ENCODE results near the gene NKD1. TPM values are rescaled to one million over a fixed set of nuclear protein-coding genes. Genes with fewer than 3 reads are reported as not detected.

The NKD1 gene
- total RNA-seq, 1 donor from 2014 or later, result 2.1 TPM

- Histone ChIP-seq H3K9me3 (ENCODE audit: control insufficient read depth in 3 of 3, low read length in 3 of 3) (no peaks in the 10 kb centered on the region), H3K27me3 (ENCODE audit: control insufficient read depth in 3 of 3, insufficient read depth in 3 of 3, low read length in 3 of 3) (peaks cover 0 to 12% (median 3%) of the 10 kb centered on the region in 3 donors), H3K27ac (ENCODE audit: low read depth, low read length) (no peak overlapping the region), H3K4me3 (ENCODE audit: low read length in 3 of 3) (no peak overlapping the region), H3K4me1 (ENCODE audit: control insufficient read depth in 3 of 3, insufficient read depth in 3 of 3, low read length in 3 of 3) (no peaks in the 10 kb centered on the region), H3K9ac (ENCODE audit: low read depth in 1 of 3, low read length in 3 of 3) (no peak overlapping the region), H3K36me3 (ENCODE audit: control insufficient read depth in 3 of 3, insufficient read depth in 3 of 3, low read length in 3 of 3) (no peaks in the 10 kb centered on the region)
Observed at GRCh38 chr16:50505714-50506542, 42.3 kb upstream of the NKD1 start.

DNA sequence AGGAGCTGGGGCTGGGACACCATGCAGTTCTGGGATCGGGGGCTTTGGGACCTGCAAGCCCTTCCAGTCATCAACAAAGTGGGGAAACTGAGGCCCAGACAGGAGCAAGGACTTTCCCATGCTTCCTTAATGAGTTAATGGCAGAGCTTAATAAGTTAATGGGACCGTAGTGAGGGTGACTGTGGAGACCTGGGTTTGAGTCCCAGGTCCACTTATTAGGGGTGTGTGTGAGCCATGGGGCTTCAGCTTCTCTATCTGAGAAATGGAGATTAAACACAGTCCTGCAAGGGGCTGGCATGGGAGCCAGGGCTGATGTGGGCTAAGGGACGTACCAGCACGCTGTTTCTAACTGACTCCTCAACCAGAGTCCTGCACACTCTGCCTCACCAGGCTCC is 41.7 kb upstream of the NKD1 start:
- H3K4me3 ChIP-seq (ENCODE audit: low read length in 3 of 3), result no peak overlapping the region
- no peaks in the 10 kb centered on the region for H3K36me3 ChIP-seq (ENCODE audit: control insufficient read depth in 3 of 3, insufficient read depth in 3 of 3, low read length in 3 of 3)
- H3K9ac ChIP-seq (ENCODE audit: low read depth in 1 of 3, low read length in 3 of 3), result no peak overlapping the region
- no peaks in the 10 kb centered on the region for H3K4me1 ChIP-seq (ENCODE audit: control insufficient read depth in 3 of 3, insufficient read depth in 3 of 3, low read length in 3 of 3)
- no peak overlapping the region for H3K27ac ChIP-seq (ENCODE audit: low read depth, low read length)
- no peaks in the 10 kb centered on the region for H3K9me3 ChIP-seq (ENCODE audit: control insufficient read depth in 3 of 3, low read length in 3 of 3)
- H3K27me3 ChIP-seq (ENCODE audit: control insufficient read depth in 3 of 3, insufficient read depth in 3 of 3, low read length in 3 of 3), result peaks cover 0 to 12% (median 3%) of the 10 kb centered on the region in 3 donors

- Histone ChIP-seq H3K4me3 (ENCODE audit: low read length in 3 of 3) (no peak overlapping the region), H3K4me1 (ENCODE audit: control insufficient read depth in 3 of 3, insufficient read depth in 3 of 3, low read length in 3 of 3) (no peaks in the 10 kb centered on the region), H3K27me3 (ENCODE audit: control insufficient read depth in 3 of 3, insufficient read depth in 3 of 3, low read length in 3 of 3) (peaks cover 0 to 11% (median 0%) of the 10 kb centered on the region in 3 donors)
Observed at GRCh38 chr16:50507397-50507796, 40.8 kb upstream of the NKD1 start.

DNA sequence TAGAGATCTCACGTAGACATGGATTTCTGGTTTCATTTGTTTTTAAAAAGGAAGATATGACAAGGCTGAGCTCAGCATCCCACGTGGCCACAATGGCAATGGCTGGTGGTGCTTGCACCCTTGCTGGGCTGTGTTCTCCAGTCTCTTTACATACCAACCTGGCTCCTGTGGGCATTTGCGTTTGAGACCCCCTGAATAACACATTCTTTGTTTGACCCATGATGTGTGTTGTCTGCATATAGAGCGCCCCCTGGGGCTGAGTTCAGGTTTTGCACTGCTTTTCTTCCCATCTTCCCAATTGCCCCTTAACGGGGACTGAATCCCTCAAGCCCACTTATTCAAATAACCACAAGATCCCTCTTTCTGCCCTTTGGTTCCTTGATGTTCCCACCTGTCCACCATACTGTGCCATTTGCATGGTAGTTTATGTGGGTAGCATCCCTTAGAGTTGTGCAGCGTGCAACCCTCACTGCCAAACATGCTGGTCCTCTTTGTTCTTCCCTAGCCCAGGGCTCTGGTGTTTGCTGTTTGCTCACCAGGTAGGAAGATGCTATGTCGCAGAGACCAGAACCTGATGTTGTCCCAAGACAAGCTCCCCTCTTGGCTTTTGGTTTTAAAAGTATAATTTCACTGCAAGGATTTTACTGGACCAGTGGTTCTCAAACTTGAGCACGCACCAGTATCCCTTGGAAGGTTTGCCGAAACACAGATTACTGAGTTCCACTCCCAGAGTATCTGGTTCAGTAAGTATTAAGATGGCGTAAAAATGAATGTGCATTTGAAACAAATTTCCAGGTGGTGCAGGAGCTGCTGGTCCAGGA is 38.5 kb upstream of the NKD1 start:
- Histone ChIP-seq H3K27me3 (ENCODE audit: control insufficient read depth in 3 of 3, insufficient read depth in 3 of 3, low read length in 3 of 3) (peaks cover 0 to 5% (median 0%) of the 10 kb centered on the region in 3 donors), H3K9ac (ENCODE audit: low read depth in 1 of 3, low read length in 3 of 3) (no peak overlapping the region), H3K27ac (ENCODE audit: low read depth, low read length) (no peak overlapping the region), H3K4me3 (ENCODE audit: low read length in 3 of 3) (no peak overlapping the region), H3K9me3 (ENCODE audit: control insufficient read depth in 3 of 3, low read length in 3 of 3) (peaks cover 0 to 2% (median 0%) of the 10 kb centered on the region in 3 donors), H3K4me1 (ENCODE audit: control insufficient read depth in 3 of 3, insufficient read depth in 3 of 3, low read length in 3 of 3) (no peaks in the 10 kb centered on the region), H3K36me3 (ENCODE audit: control insufficient read depth in 3 of 3, insufficient read depth in 3 of 3, low read length in 3 of 3) (no peaks in the 10 kb centered on the region)

More at GRCh38 chr16:50507397-50507796, 40.8 kb upstream of the NKD1 start:
- Histone ChIP-seq H3K36me3 (ENCODE audit: control insufficient read depth in 3 of 3, insufficient read depth in 3 of 3, low read length in 3 of 3) (no peaks in the 10 kb centered on the region), H3K9me3 (ENCODE audit: control insufficient read depth in 3 of 3, low read length in 3 of 3) (no peaks in the 10 kb centered on the region), H3K27ac (ENCODE audit: low read depth, low read length) (no peak overlapping the region), H3K9ac (ENCODE audit: low read depth in 1 of 3, low read length in 3 of 3) (no peak overlapping the region)

- H3K27ac ChIP-seq (ENCODE audit: low read depth, low read length), result no peak overlapping the region
- no peak overlapping the region for H3K4me3 ChIP-seq (ENCODE audit: low read length in 3 of 3)
- H3K36me3 ChIP-seq (ENCODE audit: control insufficient read depth in 3 of 3, insufficient read depth in 3 of 3, low read length in 3 of 3), result no peaks in the 10 kb centered on the region
- H3K4me1 ChIP-seq (ENCODE audit: control insufficient read depth in 3 of 3, insufficient read depth in 3 of 3, low read length in 3 of 3), result no peaks in the 10 kb centered on the region
- no peak overlapping the region for H3K9ac ChIP-seq (ENCODE audit: low read depth in 1 of 3, low read length in 3 of 3)
- H3K27me3 ChIP-seq (ENCODE audit: control insufficient read depth in 3 of 3, insufficient read depth in 3 of 3, low read length in 3 of 3), result no peaks in the 10 kb centered on the region
- peaks cover 0 to 12% (median 5%) of the 10 kb centered on the region in 3 donors for H3K9me3 ChIP-seq (ENCODE audit: control insufficient read depth in 3 of 3, low read length in 3 of 3)
Observed at GRCh38 chr16:50515218-50515617, 33.0 kb upstream of the NKD1 start.

GRCh38 chr16:50516401-50516800 is 31.8 kb upstream of the NKD1 start:
- H3K9me3 ChIP-seq (ENCODE audit: control insufficient read depth in 3 of 3, low read length in 3 of 3), result peaks cover 0 to 12% (median 5%) of the 10 kb centered on the region in 3 donors
- H3K4me3 ChIP-seq (ENCODE audit: low read length in 3 of 3), result no peak overlapping the region
- no peaks in the 10 kb centered on the region for H3K36me3 ChIP-seq (ENCODE audit: control insufficient read depth in 3 of 3, insufficient read depth in 3 of 3, low read length in 3 of 3)
- peaks cover 0 to 3% (median 2%) of the 10 kb centered on the region in 3 donors for H3K27me3 ChIP-seq (ENCODE audit: control insufficient read depth in 3 of 3, insufficient read depth in 3 of 3, low read length in 3 of 3)
- H3K4me1 ChIP-seq (ENCODE audit: control insufficient read depth in 3 of 3, insufficient read depth in 3 of 3, low read length in 3 of 3), result no peaks in the 10 kb centered on the region
- no peak overlapping the region for H3K27ac ChIP-seq (ENCODE audit: low read depth, low read length)
- H3K9ac ChIP-seq (ENCODE audit: low read depth in 1 of 3, low read length in 3 of 3), result no peak overlapping the region

DNA sequence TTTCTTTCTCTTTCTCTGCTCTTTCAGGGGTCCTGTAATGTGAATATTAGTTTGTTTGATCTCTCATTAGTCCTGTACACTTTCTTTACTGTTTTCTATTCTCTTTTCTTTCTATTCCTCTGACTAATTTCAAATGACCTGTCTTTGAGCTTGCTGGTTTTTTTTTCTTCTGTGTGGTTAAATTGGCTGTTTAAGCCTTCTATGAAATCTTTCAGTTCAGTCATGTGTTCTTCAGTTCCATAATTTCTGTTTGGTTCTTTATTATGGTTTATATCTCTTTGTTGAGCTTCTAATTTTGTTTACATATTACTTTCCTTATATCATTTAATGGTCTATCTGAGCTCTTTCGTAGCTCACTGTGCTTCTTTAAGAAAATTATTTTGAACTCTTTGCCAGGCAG is 31.3 kb upstream of the NKD1 start:
- Histone ChIP-seq H3K9me3 (ENCODE audit: control insufficient read depth in 3 of 3, low read length in 3 of 3) (peaks cover 0 to 12% (median 5%) of the 10 kb centered on the region in 3 donors), H3K4me3 (ENCODE audit: low read length in 3 of 3) (no peak overlapping the region), H3K36me3 (ENCODE audit: control insufficient read depth in 3 of 3, insufficient read depth in 3 of 3, low read length in 3 of 3) (no peaks in the 10 kb centered on the region), H3K4me1 (ENCODE audit: control insufficient read depth in 3 of 3, insufficient read depth in 3 of 3, low read length in 3 of 3) (no peaks in the 10 kb centered on the region), H3K27ac (ENCODE audit: low read depth, low read length) (no peak overlapping the region), H3K9ac (ENCODE audit: low read depth in 1 of 3, low read length in 3 of 3) (no peak overlapping the region), H3K27me3 (ENCODE audit: control insufficient read depth in 3 of 3, insufficient read depth in 3 of 3, low read length in 3 of 3) (peaks cover 3 to 7% (median 7%) of the 10 kb centered on the region in 3 donors)

DNA sequence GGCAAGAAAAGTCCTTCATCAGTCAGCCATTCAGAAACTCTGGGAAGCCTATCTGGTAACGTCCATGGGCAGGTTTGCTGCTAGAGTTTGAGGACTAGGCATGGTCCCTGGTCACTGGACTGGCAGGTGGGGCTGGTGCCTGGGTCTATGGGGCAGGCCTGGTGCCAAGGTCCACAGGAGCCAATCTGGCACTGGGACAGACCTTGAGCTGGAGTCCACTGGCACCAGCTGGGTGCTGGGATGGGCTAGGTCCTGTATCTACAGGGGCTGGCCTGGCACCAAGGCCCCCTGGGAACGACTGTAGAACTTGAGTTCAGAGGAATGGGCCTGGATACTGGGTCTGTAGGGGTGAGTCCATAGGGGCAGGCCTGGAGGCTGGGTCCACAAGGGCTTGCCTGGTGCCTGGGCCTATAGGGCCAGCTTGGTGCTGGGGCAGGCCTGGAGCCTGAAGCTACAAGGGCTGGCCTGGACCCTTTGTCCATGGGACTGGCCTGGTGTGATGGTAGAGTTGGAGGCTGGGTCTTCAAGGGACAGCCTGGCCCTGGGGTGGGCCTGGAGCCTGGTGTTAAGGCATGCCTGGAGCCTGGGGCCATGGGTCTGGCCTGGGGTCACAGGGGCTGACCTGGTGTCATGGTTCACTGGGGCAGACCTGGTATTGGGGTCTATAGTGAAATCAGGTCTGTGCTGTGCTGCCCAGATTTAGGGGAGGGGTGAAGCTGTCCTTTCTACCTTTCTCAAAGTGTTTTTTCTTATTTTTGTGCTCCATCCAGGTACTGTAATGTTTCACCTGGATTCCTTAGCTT is 30.5 kb upstream of the NKD1 start:
- Histone ChIP-seq H3K4me3 (ENCODE audit: low read length in 3 of 3) (no peak overlapping the region), H3K9ac (ENCODE audit: low read depth in 1 of 3, low read length in 3 of 3) (no peak overlapping the region), H3K27ac (ENCODE audit: low read depth, low read length) (no peak overlapping the region), H3K36me3 (ENCODE audit: control insufficient read depth in 3 of 3, insufficient read depth in 3 of 3, low read length in 3 of 3) (no peaks in the 10 kb centered on the region), H3K4me1 (ENCODE audit: control insufficient read depth in 3 of 3, insufficient read depth in 3 of 3, low read length in 3 of 3) (no peaks in the 10 kb centered on the region), H3K27me3 (ENCODE audit: control insufficient read depth in 3 of 3, insufficient read depth in 3 of 3, low read length in 3 of 3) (peaks cover 3 to 13% (median 8%) of the 10 kb centered on the region in 3 donors), H3K9me3 (ENCODE audit: control insufficient read depth in 3 of 3, low read length in 3 of 3) (peaks cover 0 to 12% (median 5%) of the 10 kb centered on the region in 3 donors)

- H3K36me3 ChIP-seq (ENCODE audit: control insufficient read depth in 3 of 3, insufficient read depth in 3 of 3, low read length in 3 of 3), result no peaks in the 10 kb centered on the region
- H3K4me3 ChIP-seq (ENCODE audit: low read length in 3 of 3), result no peak overlapping the region
- H3K4me1 ChIP-seq (ENCODE audit: control insufficient read depth in 3 of 3, insufficient read depth in 3 of 3, low read length in 3 of 3), result no peaks in the 10 kb centered on the region
- H3K9ac ChIP-seq (ENCODE audit: low read depth in 1 of 3, low read length in 3 of 3), result no peak overlapping the region
- no peak overlapping the region for H3K27ac ChIP-seq (ENCODE audit: low read depth, low read length)
- H3K27me3 ChIP-seq (ENCODE audit: control insufficient read depth in 3 of 3, insufficient read depth in 3 of 3, low read length in 3 of 3), result peaks cover 5 to 20% (median 14%) of the 10 kb centered on the region in 3 donors
- peaks cover 0 to 12% (median 3%) of the 10 kb centered on the region in 3 donors for H3K9me3 ChIP-seq (ENCODE audit: control insufficient read depth in 3 of 3, low read length in 3 of 3)
Observed at GRCh38 chr16:50519001-50519400, 29.2 kb upstream of the NKD1 start.

Measured in skeletal muscle tissue (tissue), 4 donors.